ENCODE measurements around the gene XBP1. TPM values are rescaled to one million over a fixed set of nuclear protein-coding genes. Genes with fewer than 3 reads are reported as not detected.

The XBP1 gene
- total RNA-seq, 1 donor from 2014 or later = 216 TPM

GRCh38 chr22:28837640-28838039, 37.3 kb upstream of the XBP1 start:
- Histone ChIP-seq H3K27me3 (ENCODE audit: low read depth) (no peaks in the 10 kb centered on the region), H3K27ac (no peak overlapping the region), H3K4me1 (no peaks in the 10 kb centered on the region), H3K9me3 (no peaks in the 10 kb centered on the region), H3K36me3 (no peaks in the 10 kb centered on the region), H3K4me3 (no peak overlapping the region)
- no peak for ATAC-seq
- intact Hi-C loops (cut with DNase I) = no loop called here
- no peak for TF ChIP-seq CTCF (IDR thresholded peaks at IDR 0.05)
- DNase-seq = no peak

GRCh38 chr22:28835630-28836189, 35.3 kb upstream of the XBP1 start:
- H3K4me3 ChIP-seq = no peak overlapping the region
- intact Hi-C loops (cut with DNase I) = no loop called here
- no peak overlapping the region for H3K27ac ChIP-seq
- H3K4me1 ChIP-seq = no peaks in the 10 kb centered on the region
- H3K36me3 ChIP-seq = no peaks in the 10 kb centered on the region
- no peaks in the 10 kb centered on the region for H3K9me3 ChIP-seq
- no peak for ATAC-seq
- no peak for TF ChIP-seq CTCF (IDR thresholded peaks at IDR 0.05)
- no peak for DNase-seq
- H3K27me3 ChIP-seq (ENCODE audit: low read depth) = no peaks in the 10 kb centered on the region

- ATAC-seq (no peak), DNase-seq (no peak)
- Histone ChIP-seq H3K27me3 (ENCODE audit: low read depth) (no peaks in the 10 kb centered on the region), H3K4me3 (no peak overlapping the region), H3K36me3 (no peaks in the 10 kb centered on the region), H3K27ac (no peak overlapping the region), H3K9me3 (no peaks in the 10 kb centered on the region), H3K4me1 (peaks cover 14% of the 10 kb centered on the region)
- no peak for TF ChIP-seq CTCF (IDR thresholded peaks at IDR 0.05)
- intact Hi-C loops (cut with DNase I) = loop anchor here (5.0 kb wide), 1 partner anchor 236 kb away; no protein-coding TSS in a partner anchor
Observed at GRCh38 chr22:28833276-28833923, 33.0 kb upstream of the XBP1 start.

- no peak for TF ChIP-seq CTCF (IDR thresholded peaks at IDR 0.05)
- Histone ChIP-seq H3K4me1 (peaks cover 14% of the 10 kb centered on the region), H3K9me3 (no peaks in the 10 kb centered on the region), H3K4me3 (no peak overlapping the region), H3K27ac (no peak overlapping the region), H3K36me3 (no peaks in the 10 kb centered on the region), H3K27me3 (ENCODE audit: low read depth) (no peaks in the 10 kb centered on the region)
- intact Hi-C loops (cut with DNase I) = loop anchor here (5.0 kb wide), 1 partner anchor 235 kb away; no protein-coding TSS in a partner anchor
- DNase-seq (no peak), ATAC-seq (no peak)
Observed at GRCh38 chr22:28832731-28833130, 32.4 kb upstream of the XBP1 start.

GRCh38 chr22:28831140-28832072, 31.0 kb upstream of the XBP1 start:
- H3K36me3 ChIP-seq = no peaks in the 10 kb centered on the region
- H3K4me1 ChIP-seq = peaks cover 14% of the 10 kb centered on the region
- H3K9me3 ChIP-seq = no peaks in the 10 kb centered on the region
- no peak overlapping the region for H3K4me3 ChIP-seq
- intact Hi-C loops (cut with DNase I) = loop anchor here (5.0 kb wide), 1 partner anchor 234 kb away; no protein-coding TSS in a partner anchor
- ATAC-seq (no peak), DNase-seq (no peak)
- no peak for TF ChIP-seq CTCF (IDR thresholded peaks at IDR 0.05)
- H3K27ac ChIP-seq = no peak overlapping the region
- no peaks in the 10 kb centered on the region for H3K27me3 ChIP-seq (ENCODE audit: low read depth)
